ENCODE data around the gene DCST1.

DNA sequence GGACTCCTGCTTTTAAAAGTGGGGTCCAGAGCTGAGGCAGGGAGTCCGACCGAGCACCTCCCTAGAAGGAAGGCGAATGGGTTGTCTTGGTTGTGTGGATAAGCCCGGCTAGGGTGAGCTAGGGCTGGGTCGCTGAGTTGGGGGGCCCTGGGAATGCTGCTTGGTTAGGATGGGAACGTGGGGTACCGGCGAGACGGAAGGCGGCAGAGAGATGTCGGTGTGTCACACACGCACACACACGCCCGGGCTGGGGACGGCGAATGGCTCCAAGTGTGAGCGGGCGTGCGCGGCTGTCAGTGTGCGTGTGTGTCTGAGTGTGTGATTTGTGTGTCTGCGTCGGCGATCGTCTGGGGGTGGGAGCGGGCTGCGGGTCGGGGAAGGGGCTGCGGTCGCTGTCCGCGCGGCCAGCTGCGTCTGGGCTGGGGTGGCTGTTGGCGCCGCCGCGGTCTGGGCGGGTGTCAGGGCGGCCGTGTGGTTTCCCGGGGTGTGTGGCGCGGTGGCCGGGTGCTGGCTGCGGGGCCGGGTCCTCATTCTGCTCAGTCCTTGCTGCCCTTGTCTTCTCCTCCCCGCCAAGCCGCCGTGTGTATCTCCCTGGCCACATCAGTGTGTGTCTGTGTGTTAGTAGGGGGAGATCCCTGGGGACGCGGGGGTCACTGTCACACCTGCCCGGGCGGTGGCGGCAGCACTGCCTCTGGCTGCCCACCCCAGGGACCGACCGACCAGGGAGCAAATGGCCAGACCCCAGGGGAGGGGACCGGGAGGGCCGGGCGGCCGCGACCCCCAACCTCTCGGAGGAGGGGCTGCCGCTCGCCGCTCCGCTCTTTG lies 46.1 kb downstream of the DCST1 start:
- TF ChIP-seq, protein P1, sequence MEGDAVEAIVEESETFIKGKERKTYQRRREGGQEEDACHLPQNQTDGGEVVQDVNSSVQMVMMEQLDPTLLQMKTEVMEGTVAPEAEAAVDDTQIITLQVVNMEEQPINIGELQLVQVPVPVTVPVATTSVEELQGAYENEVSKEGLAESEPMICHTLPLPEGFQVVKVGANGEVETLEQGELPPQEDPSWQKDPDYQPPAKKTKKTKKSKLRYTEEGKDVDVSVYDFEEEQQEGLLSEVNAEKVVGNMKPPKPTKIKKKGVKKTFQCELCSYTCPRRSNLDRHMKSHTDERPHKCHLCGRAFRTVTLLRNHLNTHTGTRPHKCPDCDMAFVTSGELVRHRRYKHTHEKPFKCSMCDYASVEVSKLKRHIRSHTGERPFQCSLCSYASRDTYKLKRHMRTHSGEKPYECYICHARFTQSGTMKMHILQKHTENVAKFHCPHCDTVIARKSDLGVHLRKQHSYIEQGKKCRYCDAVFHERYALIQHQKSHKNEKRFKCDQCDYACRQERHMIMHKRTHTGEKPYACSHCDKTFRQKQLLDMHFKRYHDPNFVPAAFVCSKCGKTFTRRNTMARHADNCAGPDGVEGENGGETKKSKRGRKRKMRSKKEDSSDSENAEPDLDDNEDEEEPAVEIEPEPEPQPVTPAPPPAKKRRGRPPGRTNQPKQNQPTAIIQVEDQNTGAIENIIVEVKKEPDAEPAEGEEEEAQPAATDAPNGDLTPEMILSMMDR (IDR thresholded peaks at IDR 0.05), result no peak
- TF ChIP-seq POLR2A (IDR thresholded peaks at IDR 0.05), result no peak

Data from body of pancreas (tissue), 4 donors.